Ishikawa (cell line): Measurements from ENCODE around the gene MORN4.

Experiments
- CEBPB ChIP-seq: IDR thresholded peaks from 2 replicates; pipeline ENCODE4 v1.6.1; 2012
- CREB1 ChIP-seq: IDR thresholded peaks from 2 replicates; pipeline ENCODE4 v1.6.1; 2012; ENCODE audit warnings: low read depth
- EGR1 ChIP-seq: IDR thresholded peaks from 2 replicates; pipeline ENCODE4 v1.6.1; 2012
- EP300 ChIP-seq: IDR thresholded peaks from 2 replicates; pipeline ENCODE4 v1.6.1; 2012; ENCODE audit warnings: borderline replicate concordance
- FOXM1 ChIP-seq: IDR thresholded peaks from 2 replicates; pipeline ENCODE4 v1.6.1; 2012; ENCODE audit warnings: low read depth, borderline replicate concordance
- MAX ChIP-seq: IDR thresholded peaks from 2 replicates; pipeline ENCODE4 v1.6.1; 2012
- NFIC ChIP-seq: IDR thresholded peaks from 2 replicates; pipeline ENCODE4 v1.6.1; 2012
- RAD21 ChIP-seq: IDR thresholded peaks from 2 replicates; pipeline ENCODE4 v1.6.1; 2012; ENCODE audit warnings: low read depth
- REST ChIP-seq: IDR thresholded peaks from 2 replicates; pipeline ENCODE4 v1.6.1; 2012; ENCODE audit warnings: low read depth, mild to moderate bottlenecking
- TAF1 ChIP-seq: IDR thresholded peaks from 2 replicates; pipeline ENCODE4 v1.6.1; 2012; ENCODE audit warnings: low read depth, mild to moderate bottlenecking
- TCF12 ChIP-seq: IDR thresholded peaks from 2 replicates; pipeline ENCODE4 v1.6.1; 2012; ENCODE audit warnings: low read depth
- TEAD4 ChIP-seq: IDR thresholded peaks from 2 replicates; pipeline ENCODE4 v1.6.1; 2012
- USF1 ChIP-seq: IDR thresholded peaks from 2 replicates; pipeline ENCODE4 v1.6.1; 2012
- YY1 ChIP-seq: IDR thresholded peaks from 2 replicates; pipeline ENCODE4 v1.6.1; 2012; ENCODE audit warnings: low read depth
- ZBTB7A ChIP-seq: IDR thresholded peaks from 2 replicates; pipeline ENCODE4 v1.6.1; 2012; ENCODE audit warnings: low read depth

MORN4 gene

GRCh38 chr10:97589479-97589878, 43.8 kb downstream of the MORN4 start, which contains the start of gene C10orf62:
C10orf62 (plus strand) TSS chr10:97589721; CDS start chr10:97589898, 177 bp downstream.
- TF ChIP-seq MAX (no peak), NFIC (0 out of 2 replicates have a peak, but pooled peaks have one; percentile 6), RAD21 (no peak)

- TF ChIP-seq NFIC (no peak), RAD21 (no peak), ZBTB7A (no peak), CEBPB (no peak), TCF12 (no peak), CREB1 (no peak), TAF1 (no peak), USF1 (no peak), TEAD4 (no peak)
These were observed 46.1 kb downstream of the MORN4 start for GRCh38 chr10:97587183-97587582.

- TF ChIP-seq TAF1, result no peak
- no peak for TF ChIP-seq MAX
- no peak for TF ChIP-seq EGR1
- TF ChIP-seq TEAD4, result no peak
- no peak for TF ChIP-seq REST
- TF ChIP-seq USF1, result no peak
- TF ChIP-seq EP300, result no peak
- no peak for TF ChIP-seq CEBPB
- TF ChIP-seq FOXM1, result no peak
- TF ChIP-seq YY1, result no peak
These were observed 47.9 kb downstream of the MORN4 start for GRCh38 chr10:97585439-97585811.

- TF ChIP-seq EGR1 (no peak), TEAD4 (no peak), MAX (no peak), FOXM1 (no peak), TAF1 (no peak), YY1 (no peak)
These were observed 48.4 kb downstream of the MORN4 start for GRCh38 chr10:97584798-97585438.

- TF ChIP-seq CEBPB (no peak), TEAD4 (no peak), NFIC (peak; percentile 40; the same call in 1 of the 2 replicates), FOXM1 (no peak), YY1 (no peak), RAD21 (no peak), CREB1 (no peak), TAF1 (no peak), REST (no peak), USF1 (peak; percentile 98), TCF12 (no peak; the same call in 1 of the 2 replicates), EP300 (no peak), EGR1 (no peak), MAX (peak; percentile 81), ZBTB7A (no peak)
These were observed 49.1 kb downstream of the MORN4 start, which contains the start of gene HOGA1 for GRCh38 chr10:97584060-97584797. HOGA1 (plus strand) TSS chr10:97584389; CDS start chr10:97584704, 315 bp downstream.
